Ishikawa (cell line): Measurements from ENCODE around the gene CTSZ.
A peak's percentile ranks its signal among the peaks of the same experiment; 100 is the strongest.

Experiments used
- CEBPB ChIP-seq: IDR thresholded peaks from 2 replicates; pipeline ENCODE4 v1.6.1; 2012
- CREB1 ChIP-seq: IDR thresholded peaks from 2 replicates; pipeline ENCODE4 v1.6.1; 2012; ENCODE audit warnings: low read depth
- EGR1 ChIP-seq: IDR thresholded peaks from 2 replicates; pipeline ENCODE4 v1.6.1; 2012
- EP300 ChIP-seq: IDR thresholded peaks from 2 replicates; pipeline ENCODE4 v1.6.1; 2012; ENCODE audit warnings: borderline replicate concordance
- FOXM1 ChIP-seq: IDR thresholded peaks from 2 replicates; pipeline ENCODE4 v1.6.1; 2012; ENCODE audit warnings: low read depth, borderline replicate concordance
- NFIC ChIP-seq: IDR thresholded peaks from 2 replicates; pipeline ENCODE4 v1.6.1; 2012
- RAD21 ChIP-seq: IDR thresholded peaks from 2 replicates; pipeline ENCODE4 v1.6.1; 2012; ENCODE audit warnings: low read depth
- REST ChIP-seq: IDR thresholded peaks from 2 replicates; pipeline ENCODE4 v1.6.1; 2012; ENCODE audit warnings: low read depth, mild to moderate bottlenecking
- TAF1 ChIP-seq: IDR thresholded peaks from 2 replicates; pipeline ENCODE4 v1.6.1; 2012; ENCODE audit warnings: low read depth, mild to moderate bottlenecking
- TCF12 ChIP-seq: IDR thresholded peaks from 2 replicates; pipeline ENCODE4 v1.6.1; 2012; ENCODE audit warnings: low read depth
- TEAD4 ChIP-seq: IDR thresholded peaks from 2 replicates; pipeline ENCODE4 v1.6.1; 2012
- YY1 ChIP-seq: IDR thresholded peaks from 2 replicates; pipeline ENCODE4 v1.6.1; 2012; ENCODE audit warnings: low read depth
- ZBTB7A ChIP-seq: IDR thresholded peaks from 2 replicates; pipeline ENCODE4 v1.6.1; 2012; ENCODE audit warnings: low read depth
- TF ChIP-seq, protein P1 (sequence below): IDR thresholded peaks from 2 replicates; pipeline ENCODE4 v1.6.1; 2012
- TF ChIP-seq, protein P2 (sequence below): IDR thresholded peaks from 2 replicates; pipeline ENCODE4 v1.6.1; 2012

CTSZ gene

DNA sequence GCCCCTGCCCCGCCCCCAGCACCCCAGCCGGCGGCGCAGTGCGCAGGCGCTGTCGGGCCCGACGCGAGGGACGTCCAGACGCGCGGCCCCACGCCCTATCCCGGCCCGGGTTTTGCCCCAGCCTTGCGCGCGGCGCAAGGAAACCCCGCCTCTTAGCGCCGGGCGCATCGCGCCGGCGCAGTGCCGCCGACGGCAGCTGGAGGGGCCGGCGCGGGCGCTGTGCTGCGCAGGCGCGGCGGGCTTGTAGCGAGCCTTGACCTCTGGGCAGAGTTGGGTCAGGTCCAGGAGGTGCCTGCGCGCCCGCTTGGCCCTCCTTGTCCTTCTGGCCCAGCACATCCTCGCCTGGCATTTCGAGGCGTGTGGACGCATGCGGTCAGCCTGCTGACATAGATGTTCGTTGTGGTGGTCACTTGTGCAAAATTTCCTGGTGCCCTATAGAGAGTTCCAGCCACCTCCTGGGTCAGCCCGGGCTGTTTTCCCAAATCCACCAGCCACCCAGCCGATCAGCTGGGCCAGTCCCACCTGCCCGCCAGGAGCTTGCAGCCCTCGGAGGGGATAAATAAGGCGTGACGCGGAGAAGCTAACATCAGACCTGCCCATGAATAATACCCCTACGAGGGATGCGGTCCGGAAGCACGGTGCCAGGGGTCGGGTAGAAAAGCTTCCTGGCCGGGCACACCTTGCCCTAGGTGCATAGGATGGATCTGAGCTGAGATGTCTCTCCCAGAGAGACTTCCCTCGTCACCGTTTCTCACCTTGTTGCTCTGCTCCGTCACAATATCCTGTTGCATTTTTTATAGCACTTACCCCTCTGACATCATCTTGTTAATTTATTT lies 36.0 kb upstream of the CTSZ start:
- no peak for TF ChIP-seq RAD21
- no peak for TF ChIP-seq CREB1
- 0 out of 2 replicates have a peak, but pooled peaks have one; percentile 17 for TF ChIP-seq NFIC
- no peak for TF ChIP-seq YY1
- no peak for TF ChIP-seq TAF1
- TF ChIP-seq, protein P1, sequence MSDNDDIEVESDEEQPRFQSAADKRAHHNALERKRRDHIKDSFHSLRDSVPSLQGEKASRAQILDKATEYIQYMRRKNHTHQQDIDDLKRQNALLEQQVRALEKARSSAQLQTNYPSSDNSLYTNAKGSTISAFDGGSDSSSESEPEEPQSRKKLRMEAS, result peak; percentile 48; the same call in 1 of the 2 replicates
- no peak for TF ChIP-seq FOXM1

GRCh38 chr20:59042151-59042795 lies 35.2 kb upstream of the CTSZ start, which contains the start of gene PRELID3B:
Gene PRELID3B (minus strand): TSS chr20:59042786. CDS start chr20:59042730, 56 bp downstream.
- TF ChIP-seq EGR1 (no peak), TAF1 (peak; percentile 36; the same call in 1 of the 2 replicates)
- TF ChIP-seq, protein P1, result peak; percentile 48; the same call in 1 of the 2 replicates

GRCh38 chr20:59040667-59041066 lies 33.6 kb upstream of the CTSZ start:
- no peak for TF ChIP-seq CEBPB
- TF ChIP-seq YY1, result no peak
- no peak for TF ChIP-seq ZBTB7A
- no peak for TF ChIP-seq TAF1
- no peak for TF ChIP-seq CREB1
- no peak for TF ChIP-seq NFIC
- no peak for TF ChIP-seq EGR1
- TF ChIP-seq, protein P1, result no peak
- TF ChIP-seq FOXM1, result no peak
- no peak for TF ChIP-seq RAD21
- TF ChIP-seq EP300, result no peak

GRCh38 chr20:59039233-59039632 lies 32.2 kb upstream of the CTSZ start:
- TF ChIP-seq ZBTB7A, result no peak
- TF ChIP-seq TAF1, result no peak
- TF ChIP-seq REST, result no peak
- no peak for TF ChIP-seq EP300
- TF ChIP-seq EGR1, result no peak
- TF ChIP-seq TEAD4, result no peak
- TF ChIP-seq TCF12, result no peak
- no peak for TF ChIP-seq CEBPB
- TF ChIP-seq NFIC, result no peak
- TF ChIP-seq, protein P1, result no peak
- no peak for TF ChIP-seq FOXM1
- TF ChIP-seq, protein P2, sequence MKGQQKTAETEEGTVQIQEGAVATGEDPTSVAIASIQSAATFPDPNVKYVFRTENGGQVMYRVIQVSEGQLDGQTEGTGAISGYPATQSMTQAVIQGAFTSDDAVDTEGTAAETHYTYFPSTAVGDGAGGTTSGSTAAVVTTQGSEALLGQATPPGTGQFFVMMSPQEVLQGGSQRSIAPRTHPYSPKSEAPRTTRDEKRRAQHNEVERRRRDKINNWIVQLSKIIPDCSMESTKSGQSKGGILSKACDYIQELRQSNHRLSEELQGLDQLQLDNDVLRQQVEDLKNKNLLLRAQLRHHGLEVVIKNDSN, result no peak

DNA sequence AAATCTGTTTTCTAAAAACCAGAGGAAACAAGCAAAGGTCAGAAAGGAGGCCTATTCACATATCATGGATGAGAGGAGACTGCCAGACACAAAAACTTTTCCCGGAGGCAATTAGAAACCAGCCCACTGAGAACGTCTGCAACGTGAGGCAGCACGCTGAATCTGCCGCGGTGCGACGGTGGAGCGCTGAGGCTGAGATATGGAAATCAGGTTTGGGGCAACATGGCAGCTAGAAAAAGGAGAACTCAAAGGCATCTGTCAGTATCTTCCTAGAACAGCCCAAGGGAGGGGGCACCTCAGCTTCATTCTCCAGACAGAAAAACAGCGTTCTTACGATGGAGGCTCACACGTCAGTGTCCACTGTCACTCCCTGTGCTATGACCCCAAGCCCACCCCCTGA lies 30.3 kb upstream of the CTSZ start:
- TF ChIP-seq TCF12, result no peak
- TF ChIP-seq REST, result no peak
- TF ChIP-seq, protein P1, result no peak
- no peak for TF ChIP-seq NFIC
- TF ChIP-seq ZBTB7A, result no peak
- TF ChIP-seq TAF1, result no peak
- TF ChIP-seq CREB1, result no peak
- TF ChIP-seq RAD21, result no peak
- TF ChIP-seq CEBPB, result no peak

- TF ChIP-seq, protein P1, result no peak
- TF ChIP-seq NFIC (no peak), YY1 (no peak), CREB1 (no peak), EP300 (no peak), REST (no peak)
- TF ChIP-seq, protein P2, result no peak
These were observed 28.3 kb upstream of the CTSZ start for GRCh38 chr20:59035381-59035780.
